H1 (cell line): Measurements from ENCODE around the gene RABL3. TPM values are rescaled to one million over a fixed set of nuclear protein-coding genes. Genes with fewer than 3 reads are reported as not detected.

Source experiments
- CTCF ChIA-PET: fragments of 300-600 bp; sonication (Branson Sonifier 250); formaldehyde crosslinking; loops from one replicate; lab custom pipeline; 2021; ENCODE audit not compliant: partially characterized antibody; lab: Charles Lee
- POLR2A ChIA-PET: fragments of 300-600 bp; sonication (Branson Sonifier 250); formaldehyde crosslinking; loops from one replicate; lab custom pipeline; 2021; ENCODE audit warnings: inconsistent platforms; ENCODE audit not compliant: partially characterized antibody; lab: Charles Lee
- DNase-seq, 2 experiments: peaks; one replicate each; pipeline versions ENCODE4 v3.0.0 to v3.0.0-alpha.2; 2010 to 2022; ENCODE audit warnings: low spot score in 2 of 2, low read depth in 1 of 2, mixed read lengths in 1 of 2
- FAIRE-seq: peaks from 2 replicates; lab custom pipeline; 2011; peaks lifted over from hg19 to GRCh38; lab: Jason Lieb, UNC
- H2AFZ ChIP-seq: 2 replicates; pipeline ENCODE4 v1.8.1; 2012; ENCODE audit warnings: low read length, inconsistent platforms
- H2AK5ac ChIP-seq: 2 replicates; pipeline ENCODE4 v1.6.1; 2013; ENCODE audit warnings: low read depth, low read length
- H2BK120ac ChIP-seq: replicated peaks from 2 replicates; pipeline ENCODE3; 2013; ENCODE audit warnings: low read depth, low read length, inconsistent platforms
- H2BK12ac ChIP-seq: 2 replicates; pipeline ENCODE4 v1.6.1; 2013; ENCODE audit warnings: low read depth, low read length
- H2BK15ac ChIP-seq: 2 replicates; pipeline ENCODE4 v1.6.1; 2013; ENCODE audit warnings: low read length
- H2BK20ac ChIP-seq: 2 replicates; pipeline ENCODE4 v1.6.1; 2013; ENCODE audit warnings: low read length
- H2BK5ac ChIP-seq: 2 replicates; pipeline ENCODE4 v1.6.1; 2013; ENCODE audit warnings: low read depth, low read length
- H3K14ac ChIP-seq: 2 replicates; pipeline ENCODE4 v1.6.1; 2013; ENCODE audit warnings: inconsistent platforms; ENCODE audit not compliant: insufficient read length
- H3K18ac ChIP-seq: 2 replicates; pipeline ENCODE4 v1.6.1; 2013; ENCODE audit warnings: low read length; ENCODE audit errors: extremely low read depth
- H3K23ac ChIP-seq: 2 replicates; pipeline ENCODE4 v1.6.1; 2013; ENCODE audit warnings: inconsistent platforms; ENCODE audit not compliant: insufficient read length
- H3K23me2 ChIP-seq: 2 replicates; pipeline ENCODE4 v1.6.1; 2013; ENCODE audit warnings: low read depth, low read length
- H3K27ac ChIP-seq: 2 replicates; pipeline ENCODE4 v1.6.1; 2011; ENCODE audit warnings: low read depth, low read length, inconsistent platforms
- H3K27me3 ChIP-seq, 4 experiments: replicated peaks in 1 of 4; 1 replicate in 1 of 4; 2 replicates in 3 of 4; pipeline versions ENCODE4 v1.6.1 to v1.8.1; 2011 to 2013; ENCODE audit warnings: low read length in 3 of 4, mild to moderate bottlenecking in 3 of 4, inconsistent platforms in 2 of 4, mixed read lengths in 2 of 4, moderate library complexity in 1 of 4; ENCODE audit not compliant: control insufficient read depth in 3 of 4, insufficient read depth in 3 of 4; ENCODE audit errors: extremely low read depth in 1 of 4
- H3K36me3 ChIP-seq, 4 experiments: 2 replicates each; pipeline versions ENCODE4 v1.6.1 to v1.8.1; 2011 to 2013; ENCODE audit warnings: mild to moderate bottlenecking in 4 of 4, low read length in 3 of 4, moderate library complexity in 2 of 4, control low read depth in 1 of 4, inconsistent platforms in 1 of 4; ENCODE audit not compliant: insufficient read depth in 4 of 4, control insufficient read depth in 2 of 4
- H3K4ac ChIP-seq: replicated peaks from 2 replicates; pipeline ENCODE3; 2013; ENCODE audit warnings: low read length, low read depth, mixed read lengths, inconsistent platforms; ENCODE audit not compliant: insufficient read length
- H3K4me1 ChIP-seq, 4 experiments: replicated peaks in 1 of 4; 1 replicate in 1 of 4; 2 replicates in 3 of 4; pipeline versions ENCODE4 v1.6.1 to v1.8.1; 2011 to 2013; ENCODE audit warnings: low read length in 3 of 4, inconsistent platforms in 2 of 4, mixed read lengths in 1 of 4; ENCODE audit not compliant: insufficient read depth in 4 of 4, control insufficient read depth in 3 of 4
- H3K4me2 ChIP-seq, 2 experiments: 2 replicates each; pipeline versions ENCODE4 v1.6.1 to v1.8.1; 2011 to 2013; ENCODE audit warnings: low read depth in 2 of 2, low read length in 2 of 2, control low read depth in 1 of 2, inconsistent platforms in 1 of 2, mild to moderate bottlenecking in 1 of 2; ENCODE audit not compliant: insufficient read depth in 1 of 2
- H3K4me3 ChIP-seq, 4 experiments: fragments of 200-600, 300-600 bp in 1 of 4; sonication (generic), shearing (Covaris generic), sonication (Bioruptor Twin) in 1 of 4; 2 replicates each; pipeline versions ENCODE4 v1.5.1 to v1.8.1; 2011 to 2016; ENCODE audit warnings: low read length in 4 of 4, low read depth in 3 of 4, control low read depth in 2 of 4, inconsistent platforms in 2 of 4, mild to moderate bottlenecking in 2 of 4, mixed read lengths in 1 of 4, moderate library complexity in 1 of 4; ENCODE audit not compliant: insufficient read depth in 2 of 4; ENCODE audit errors: extremely low read depth in 1 of 4
- H3K56ac ChIP-seq: replicated peaks from 2 replicates; pipeline ENCODE3; 2013; ENCODE audit warnings: low read depth, mild to moderate bottlenecking, mixed read lengths, low read length, inconsistent platforms; ENCODE audit not compliant: insufficient read length
- H3K79me1 ChIP-seq: 2 replicates; pipeline ENCODE4 v1.6.1; 2013; ENCODE audit warnings: low read depth, low read length, control low read depth
- H3K79me2 ChIP-seq, 2 experiments: 2 replicates each; pipeline versions ENCODE4 v1.6.1 to v1.8.1; 2012 to 2013; ENCODE audit warnings: low read length in 2 of 2, mild to moderate bottlenecking in 2 of 2, inconsistent platforms in 1 of 2; ENCODE audit not compliant: insufficient read depth in 2 of 2, control insufficient read depth in 1 of 2
- H3K9ac ChIP-seq, 4 experiments: replicated peaks in 1 of 4; 1 replicate in 1 of 4; 2 replicates in 3 of 4; pipeline versions ENCODE4 v1.6.1 to v1.8.1; 2011 to 2013; ENCODE audit warnings: low read depth in 3 of 4, low read length in 3 of 4, control low read depth in 2 of 4, mild to moderate bottlenecking in 2 of 4, moderate library complexity in 2 of 4, inconsistent platforms in 1 of 4; ENCODE audit errors: extremely low read depth in 1 of 4
- H3K9me3 ChIP-seq, 2 experiments: 2 replicates each; pipeline versions ENCODE4 v1.6.1 to v1.8.1; 2012 to 2013; ENCODE audit warnings: mild to moderate bottlenecking in 2 of 2, moderate library complexity in 2 of 2, control low read depth in 1 of 2, inconsistent platforms in 1 of 2, low read depth in 1 of 2, low read length in 1 of 2, mixed read lengths in 1 of 2; ENCODE audit not compliant: insufficient read depth in 2 of 2
- H4K20me1 ChIP-seq, 2 experiments: replicated peaks in 1 of 2; 2 replicates each; pipeline versions ENCODE3 to v1.8.1; 2011 to 2013; ENCODE audit warnings: inconsistent platforms in 2 of 2, low read length in 2 of 2, mild to moderate bottlenecking in 1 of 2; ENCODE audit not compliant: insufficient read depth in 2 of 2, control insufficient read depth in 1 of 2
- H4K5ac ChIP-seq: 2 replicates; pipeline ENCODE4 v1.6.1; 2013; ENCODE audit warnings: low read length, low read depth, mixed read lengths, inconsistent platforms; ENCODE audit not compliant: insufficient read length
- H4K8ac ChIP-seq: 2 replicates; pipeline ENCODE4 v1.8.0; 2013; ENCODE audit warnings: mild to moderate bottlenecking, moderate library complexity, low read length, inconsistent platforms; ENCODE audit not compliant: insufficient read depth; ENCODE audit errors: extremely low read depth
- H4K91ac ChIP-seq: replicated peaks from 2 replicates; pipeline ENCODE3; 2013; ENCODE audit warnings: low read length, mixed read lengths, inconsistent platforms; ENCODE audit not compliant: insufficient read length
- GABPA ChIP-seq: IDR thresholded peaks from 2 replicates; pipeline ENCODE4 v1.6.1; 2011; ENCODE audit warnings: mild to moderate bottlenecking, low read length, moderate library complexity, borderline replicate concordance; ENCODE audit not compliant: insufficient read depth
- HDAC2 ChIP-seq, 2 experiments: fragments of 300-600 bp in 1 of 2; sonication (generic) in 1 of 2; IDR thresholded peaks; 2 replicates each; pipeline ENCODE4 v1.6.1; 2011 to 2012; ENCODE audit warnings: low read depth in 2 of 2, low read length in 2 of 2, mild to moderate bottlenecking in 2 of 2, moderate library complexity in 2 of 2, borderline replicate concordance in 1 of 2, inconsistent platforms in 1 of 2
- NRF1 ChIP-seq: IDR thresholded peaks from 2 replicates; pipeline ENCODE4 v1.6.1; 2011; ENCODE audit warnings: mild to moderate bottlenecking, low read depth, low read length, improper control_type of control experiment
- RFX5 ChIP-seq: IDR thresholded peaks from 2 replicates; pipeline ENCODE4 v1.6.1; 2011; ENCODE audit warnings: low read depth, low read length, improper control_type of control experiment, borderline replicate concordance
- SIN3A ChIP-seq, 2 experiments: IDR thresholded peaks in 1 of 2; conservative IDR thresholded peaks in 1 of 2; 2 replicates each; pipeline ENCODE4 v1.6.1; 2011 to 2012; ENCODE audit warnings: low read length in 2 of 2, improper control_type of control experiment in 1 of 2, low read depth in 1 of 2, mild to moderate bottlenecking in 1 of 2
- TCF12 ChIP-seq: IDR thresholded peaks from 2 replicates; pipeline ENCODE4 v1.6.1; 2011; ENCODE audit warnings: low read depth, mild to moderate bottlenecking, low read length
- TEAD4 ChIP-seq: IDR thresholded peaks from 2 replicates; pipeline ENCODE4 v1.6.1; 2012; ENCODE audit warnings: low read depth, low read length, inconsistent platforms, mixed read lengths
- WGBS, 2 experiments: shearing (Covaris generic) in 1 of 2; methylation state at CpG; one replicate each; pipeline versions ENCODE4 v1.1.6 to v1.1.7; 2013 to 2015; ENCODE audit warnings: low lambda C conversion rate in 2 of 2, mixed read lengths in 2 of 2, inconsistent platforms in 1 of 2, low coverage in 1 of 2, missing lambda C conversion rate in 1 of 2; ENCODE audit not compliant: insufficient replicate concordance in 2 of 2, insufficient coverage in 1 of 2, insufficient read length in 1 of 2; ENCODE audit errors: extremely low coverage in 1 of 2, missing lambda C conversion rate in 1 of 2; 5-methylcytosine and 5-hydroxymethylcytosine counted together
- polyA plus RNA-seq, 7 experiments: library from polyadenylated mRNA; depleted of rRNA in 3 of 7; stranded (reverse) in 5 of 7; unstranded in 2 of 7; fragments of >200 nt in 5 of 7; fragments of 200-250 nt in 2 of 7; gene quantifications; 1 replicate in 5 of 7; 2 replicates in 1 of 7; 4 replicates in 1 of 7; pipeline versions ENCODE4 v1.2.1 to v1.2.3, GENCODE V29; 2011 to 2013; ENCODE audit warnings: missing spikeins in 2 of 7, mixed read lengths in 2 of 7
- total RNA-seq: library from RNA; stranded (reverse); fragmentation: NEBNext Ultra II Directional; extraction: Animal tissue kit (Norgen Biotek cat#: 25700); gene quantifications from 2 replicates; pipeline ENCODE4 v1.2.1, GENCODE V29; 2021

RABL3 gene
- total and polyA plus RNA-seq, 2 of the 8 experiments (the other 6 are each of a cell fraction or from before 2014, with no cell fraction given): 4.4 to 19.2 TPM

GRCh38 chr3:120763601-120764000 lies 21.3 kb upstream of the RABL3 start:
- Histone ChIP-seq H4K8ac (no peak overlapping the region), H3K56ac (no peak overlapping the region), H3K4me1 (peaks cover 0 to 4% (median 2%) of the 10 kb centered on the region in 4 experiments; a peak in 3 of 7 replicates), H3K18ac (no peak overlapping the region), H4K91ac (no peak overlapping the region), H2BK20ac (no peak overlapping the region), H3K27me3 (no peaks in the 10 kb centered on the region), H4K5ac (no peak overlapping the region), H3K23me2 (no peaks in the 10 kb centered on the region), H2BK120ac (no peak overlapping the region), H3K4me2 (no peak overlapping the region), H2BK5ac (no peak overlapping the region), H4K20me1 (peaks cover 1 to 6% of the 10 kb centered on the region in 2 experiments), H3K9me3 (no peaks in the 10 kb centered on the region), H3K27ac (no peak overlapping the region), H3K36me3 (no peaks in the 10 kb centered on the region; a peak in 1 of 8 replicates), H3K79me2 (peaks cover 0 to 84% of the 10 kb centered on the region in 2 experiments; a peak in 2 of 4 replicates), H3K4me3 (no peak overlapping the region), H3K4ac (no peak overlapping the region), H2AK5ac (no peak overlapping the region)
- CTCF ChIA-PET: interaction anchor here (3.3 kb wide), 1 partner anchor 31 kb away, joined by 17 read pairs; no protein-coding TSS in a partner anchor
- FAIRE-seq: no peak
- peak; percentile 42; the same call in 1 of the 2 replicates for TF ChIP-seq RFX5
- no peak for TF ChIP-seq TEAD4
- TF ChIP-seq GABPA: no peak
- TF ChIP-seq NRF1: no peak
- TF ChIP-seq SIN3A (conservative IDR thresholded peaks at IDR 0.05 in 1 of 2, IDR thresholded peaks at IDR 0.05 in 1 of 2; ENCODE audit: low read depth in 1 of 2, low read length in 2 of 2): no peak
- TF ChIP-seq HDAC2 (IDR thresholded peaks at IDR 0.05; ENCODE audit: borderline replicate concordance in 1 of 2, low read depth in 2 of 2, low read length in 2 of 2): no peak
- TF ChIP-seq TCF12: no peak
- TF ChIP-seq, all 59 proteins: peak for 1
- Histone ChIP-seq H2BK12ac (no peak overlapping the region), H2AFZ (no peak overlapping the region), H3K14ac (no peak overlapping the region), H3K79me1 (no peaks in the 10 kb centered on the region), H3K9ac (no peak overlapping the region), H3K23ac (no peak overlapping the region), H2BK15ac (no peak overlapping the region)
- DNase-seq: no peak
- POLR2A ChIA-PET: interaction anchor here (1.2 kb wide), 1 partner anchor 168 kb away, joined by 3 read pairs; the partner anchor contains the start of gene NDUFB4
- WGBS, 2 experiments: 50% methylated on average over 1 of the region's 1 CpG; no CpG with 5 or more reads in 1 of the 2 experiments
